GM12801 (cell line): Measurements from ENCODE around the gene TOB1.

Experiments
- CTCF ChIP-seq: IDR thresholded peaks from one replicate; pipeline ENCODE4 v1.5.1; 2011; ENCODE audit warnings: control low read depth; ENCODE audit not compliant: insufficient read length; ENCODE audit errors: extremely low read depth

The TOB1 gene

DNA sequence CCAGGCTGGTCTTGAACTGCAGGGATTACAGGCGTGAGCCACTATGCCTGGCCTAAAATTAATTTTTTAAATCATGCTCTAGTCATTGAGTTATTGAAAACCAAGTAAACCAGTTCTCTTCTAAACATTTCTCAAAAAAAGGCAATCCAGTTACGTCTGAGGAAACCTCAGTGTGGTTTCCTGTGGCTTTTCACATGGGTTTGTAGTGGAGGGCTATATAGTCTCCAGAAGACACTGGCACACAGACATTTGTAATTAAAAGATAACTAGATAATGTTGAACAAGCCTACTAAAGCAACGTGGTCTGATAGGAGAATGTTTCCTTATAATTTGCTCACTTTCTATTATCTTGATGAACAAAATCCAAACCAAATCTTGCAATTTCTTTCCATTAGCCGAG lies 5.2 kb upstream of the TOB1 start:
- TF ChIP-seq CTCF, result no peak

DNA sequence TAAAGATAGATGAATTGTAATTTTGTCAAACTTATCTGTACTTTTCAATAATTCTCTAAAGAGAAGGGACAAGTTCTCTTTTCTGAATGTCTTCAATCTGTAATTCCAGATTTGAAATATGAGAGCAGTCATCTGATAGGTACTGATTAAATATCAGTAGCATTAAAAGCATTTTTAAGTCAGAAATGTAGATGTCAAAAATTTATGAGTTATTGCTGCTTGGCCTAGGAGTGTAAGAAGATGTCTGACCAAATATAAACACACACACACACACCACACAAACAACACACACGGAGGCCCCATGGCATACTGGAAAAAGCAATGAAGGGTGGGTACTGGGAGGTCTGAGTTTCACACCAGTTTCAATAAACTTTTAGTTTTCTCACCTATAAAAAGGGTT lies 2.4 kb upstream of the TOB1 start:
- no peak for TF ChIP-seq CTCF

DNA sequence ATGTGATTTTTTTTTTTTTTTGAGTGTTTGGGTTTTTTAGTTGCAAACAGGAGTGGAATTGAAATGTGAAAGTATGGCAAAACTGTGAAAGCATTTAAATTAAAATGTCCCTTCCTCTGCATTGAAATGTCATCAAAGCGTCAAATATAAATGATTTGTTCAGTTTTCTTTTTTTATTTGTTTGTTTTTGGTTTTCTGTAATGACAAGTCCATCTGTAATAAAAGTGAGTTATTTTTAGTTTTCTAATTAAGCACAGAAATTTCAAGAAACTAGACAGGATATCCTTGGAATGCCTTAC lies 1.9 kb upstream of the TOB1 start:
- no peak for TF ChIP-seq CTCF

DNA sequence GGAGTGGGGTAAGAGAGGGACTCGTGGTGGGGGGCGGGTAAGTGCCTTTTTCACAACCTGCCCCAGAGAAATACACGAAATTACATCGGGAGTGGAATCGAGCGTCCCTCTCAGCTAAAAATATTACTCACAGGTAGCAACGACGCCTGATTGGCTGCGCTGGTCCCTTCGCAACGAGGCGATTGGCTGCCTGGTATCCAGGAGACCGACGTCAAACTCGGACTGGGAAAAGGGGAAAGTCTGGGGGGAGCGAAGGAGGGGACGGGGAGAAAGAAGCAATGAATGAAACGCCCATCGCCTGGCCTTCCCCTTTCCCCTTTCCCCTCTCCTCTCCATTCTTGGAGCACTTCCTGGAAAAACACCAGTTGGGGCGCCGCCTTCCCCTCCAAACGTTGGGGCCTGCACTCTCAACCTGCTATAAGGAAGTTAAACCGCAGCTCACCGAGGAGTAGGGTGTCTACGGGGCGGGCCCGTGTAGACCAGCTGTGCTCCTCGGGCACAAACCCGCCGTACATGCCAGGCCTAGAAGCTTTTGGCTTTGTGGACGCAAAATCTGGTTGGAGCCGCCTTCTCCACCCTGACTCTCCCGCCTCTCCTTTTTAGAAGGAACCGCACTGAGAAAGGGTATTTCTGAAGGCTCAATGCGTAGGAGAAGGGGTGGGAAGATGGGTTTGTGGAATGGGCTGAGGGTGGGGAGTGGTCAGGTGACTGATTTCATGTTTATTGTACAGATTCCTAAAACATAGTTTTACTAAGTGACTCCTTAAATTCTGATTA lies 1.4 kb upstream of the TOB1 start:
- no peak for TF ChIP-seq CTCF

GRCh38 chr17:50866950-50867362 lies 802 bp upstream of the TOB1 start:
- no peak for TF ChIP-seq CTCF

DNA sequence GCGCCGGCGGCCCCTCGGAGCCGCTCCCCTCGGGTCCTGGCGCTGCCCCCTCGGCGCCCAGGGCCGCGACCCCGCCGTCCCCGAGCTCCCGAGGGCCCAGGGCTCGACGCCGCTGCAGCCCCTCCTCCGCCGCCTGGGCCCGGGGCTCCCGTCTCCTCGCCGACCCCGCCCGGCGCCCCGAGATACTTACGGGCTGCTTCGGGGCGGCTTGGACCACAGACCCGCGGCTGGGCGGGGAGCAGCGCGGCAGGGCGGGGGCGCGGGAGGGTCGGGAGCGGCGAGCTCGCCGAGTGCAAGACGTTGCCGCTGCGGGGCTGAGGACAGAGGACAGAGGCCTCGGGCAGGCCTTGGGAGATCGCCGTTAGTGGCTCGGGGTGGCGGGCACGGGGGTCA lies 290 bp downstream of the TOB1 start:
- TF ChIP-seq CTCF, result no peak

GRCh38 chr17:50865060-50865867 lies 890 bp downstream of the TOB1 start:
- no peak for TF ChIP-seq CTCF
